Activated naive CD8-positive, alpha-beta T cell treated with anti-CD3 and anti-CD28 coated beads, Interleukin-2, amount 10 ng/mL, durations not matched to agents 7 days and 5 days (primary cell): ENCODE results near the gene OSER1. TPM values are rescaled to one million over a fixed set of nuclear protein-coding genes. Genes with fewer than 3 reads are reported as not detected.

Source experiments
- ATAC-seq: fragments of 150-1000 bp; cut with Tn5 transposase; one replicate; pipeline ENCODE4 v1.10.0; 2021; ENCODE audit warnings: low read depth, moderate library complexity
- POLR2A ChIA-PET: fragments of 350-600 bp; sonication (Branson Sonifier 250); formaldehyde crosslinking; loops from one replicate; lab custom pipeline; 2021; ENCODE audit warnings: antibody characterized with exemption; lab: Charles Lee
- DNase-seq: peaks from one replicate; pipeline ENCODE4 v3.0.0; 2021
- H3K27ac Mint-ChIP-seq: one replicate; pipeline ENCODE4 v1.8.0; 2022; ENCODE audit warnings: mild to moderate bottlenecking, mixed read lengths
- H3K27me3 Mint-ChIP-seq: one replicate; pipeline ENCODE4 v1.8.0; 2022; ENCODE audit warnings: mild to moderate bottlenecking, moderate library complexity, mixed read lengths
- H3K36me3 Mint-ChIP-seq: one replicate; pipeline ENCODE4 v1.8.0; 2021; ENCODE audit warnings: mild to moderate bottlenecking, mixed read lengths
- H3K4me1 Mint-ChIP-seq: one replicate; pipeline ENCODE4 v1.8.0; 2021; ENCODE audit warnings: mixed read lengths
- H3K4me3 Mint-ChIP-seq: one replicate; pipeline ENCODE4 v1.8.0; 2022; ENCODE audit warnings: mild to moderate bottlenecking, moderate library complexity, mixed read lengths
- H3K9me3 Mint-ChIP-seq: one replicate; pipeline ENCODE4 v1.8.0; 2021; ENCODE audit warnings: mixed read lengths
- total RNA-seq, 2 experiments: library from RNA; stranded (reverse); gene quantifications; one replicate each; pipeline ENCODE4 v1.2.3, GENCODE V29; 2021

Gene OSER1
- total RNA-seq, 2 experiments from 2014 or later: 29.8 to 30.5 TPM

GRCh38 chr20:44151621-44152416 is 58.8 kb downstream of the OSER1 start:
- no peak overlapping the region for H3K27ac Mint-ChIP-seq
- H3K36me3 Mint-ChIP-seq: no peaks in the 10 kb centered on the region
- no peaks in the 10 kb centered on the region for H3K9me3 Mint-ChIP-seq
- H3K27me3 Mint-ChIP-seq: peaks cover 5% of the 10 kb centered on the region
- no peak overlapping the region for H3K4me3 Mint-ChIP-seq
- no peak for DNase-seq
- no peak for ATAC-seq
- H3K4me1 Mint-ChIP-seq: peaks cover 6% of the 10 kb centered on the region
- POLR2A ChIA-PET: interaction anchor here (0.5 kb wide), 1 partner anchor 223 kb away, joined by 4 read pairs; no protein-coding TSS in a partner anchor

DNA sequence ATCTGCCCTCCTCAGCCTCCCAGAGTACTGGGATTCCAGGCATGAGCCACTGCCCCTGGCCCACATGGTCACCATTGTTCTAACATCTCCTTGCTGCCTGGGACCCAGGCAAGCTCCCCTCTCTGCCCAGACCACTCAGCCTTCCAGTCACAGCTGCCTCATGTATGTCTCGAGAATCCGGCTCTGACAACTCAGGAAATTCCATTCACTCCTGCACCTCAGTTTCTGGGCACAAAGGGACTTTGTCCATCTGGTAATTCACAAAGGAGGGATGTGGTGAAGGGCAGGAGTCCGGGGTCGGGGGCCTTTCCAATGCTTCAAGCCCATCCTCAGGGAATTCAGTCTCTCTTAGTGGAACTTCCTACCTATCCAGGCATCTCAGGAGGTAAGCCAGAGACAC is 64.3 kb downstream of the OSER1 start:
- POLR2A ChIA-PET: no interaction called here
- Mint-ChIP-seq H3K36me3 (no peaks in the 10 kb centered on the region), H3K4me3 (no peak overlapping the region), H3K9me3 (no peaks in the 10 kb centered on the region), H3K4me1 (no peaks in the 10 kb centered on the region), H3K27ac (no peak overlapping the region), H3K27me3 (peaks cover 6% of the 10 kb centered on the region)
- ATAC-seq (no peak), DNase-seq (no peak)

Other genes starting within 250 kb of the OSER1 start
- gene JPH2, start 23.6 kb downstream of the OSER1 start, total RNA-seq: under 1 TPM; 0.36 to 0.37 TPM
- not detected for gene GDAP1L1, start 36.5 kb upstream of the OSER1 start, total RNA-seq
- gene FITM2, start 100.4 kb upstream of the OSER1 start, total RNA-seq: 1 to 10 TPM; 4.2 to 4.5 TPM
- gene R3HDML, start 126.3 kb upstream of the OSER1 start, total RNA-seq: not detected
- not detected for gene HNF4A, start 144.9 kb upstream of the OSER1 start, total RNA-seq